Astrocyte of the hippocampus (primary cell): Measurements from ENCODE around the gene DLGAP4.
"Not testable (repeated sequence)": the region's sequence is repeated elsewhere in the genome, so short reads cannot be mapped to it uniquely, and the experiment has no call there.

Experiments used
- DNase-seq: peaks from one replicate; pipeline ENCODE4 v3.0.0; 2011; ENCODE audit warnings: low read depth, low spot score

DLGAP4 gene

DNA sequence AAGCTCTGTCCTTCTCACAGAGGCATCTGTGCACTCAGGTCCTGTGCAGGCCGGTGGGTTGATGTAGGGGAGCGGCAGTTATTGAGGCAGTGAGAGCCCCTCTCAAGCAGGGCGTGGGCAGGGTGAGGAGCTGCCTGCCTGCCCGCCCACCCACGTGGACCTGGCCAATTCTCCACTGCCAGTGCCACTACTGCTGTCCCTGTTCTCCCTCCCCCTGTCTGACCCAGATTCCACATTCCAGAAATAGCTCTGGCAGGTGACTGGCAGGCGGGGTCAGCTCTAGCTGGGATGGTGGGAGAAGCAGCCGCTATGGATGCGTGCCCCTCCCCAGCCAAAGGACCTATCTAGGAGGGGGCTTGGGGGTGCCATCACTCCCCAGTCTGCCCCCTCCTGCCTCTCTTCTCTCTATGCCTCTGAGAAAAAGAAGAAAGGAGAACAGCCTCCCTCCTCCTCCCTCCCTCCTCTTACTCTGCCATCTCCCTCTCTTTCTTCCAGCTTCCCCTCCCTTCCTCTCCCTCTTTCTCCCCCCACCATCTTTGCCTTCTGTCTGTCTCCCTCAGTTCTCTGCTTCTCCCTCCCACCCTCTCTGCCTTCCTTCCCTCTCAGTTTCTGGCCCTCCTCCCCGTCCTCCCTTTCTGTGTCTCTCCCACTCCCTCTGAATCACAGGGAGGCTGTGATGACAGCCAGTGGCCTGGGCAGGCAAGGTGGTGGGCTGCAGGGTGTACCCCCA, 148.7 kb downstream of the DLGAP4 start:
- peak; percentile 73 for DNase-seq

DNA sequence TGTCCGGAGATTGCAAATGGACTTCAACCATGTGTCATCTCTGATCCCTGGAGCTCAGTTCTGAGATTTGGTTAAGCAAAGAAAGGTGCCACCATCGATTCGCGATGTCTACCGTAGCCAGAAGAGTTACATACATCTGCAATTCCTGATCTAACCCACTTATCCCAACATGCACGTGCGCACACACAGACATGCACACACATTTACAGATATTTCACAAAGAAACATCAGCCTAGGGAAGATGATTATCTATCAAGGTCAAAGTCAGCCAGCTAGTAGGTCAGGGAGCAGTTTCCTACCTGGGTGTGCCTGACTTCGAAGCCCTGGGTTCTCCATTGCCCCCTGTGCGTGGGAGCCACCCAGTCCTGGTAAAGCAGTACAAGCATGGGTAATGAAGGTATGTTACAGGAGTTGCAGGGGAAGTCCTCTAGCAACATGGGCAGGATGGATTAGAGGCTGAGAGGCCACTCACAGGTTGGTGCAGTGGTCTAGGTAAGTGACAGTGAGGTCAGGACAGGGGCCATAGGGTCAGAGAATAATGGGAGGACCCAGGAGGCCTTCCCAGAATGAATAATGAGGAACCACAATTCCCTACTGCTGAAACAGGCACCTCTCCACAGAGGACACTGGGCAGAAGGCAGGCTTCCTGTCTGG, 150.0 kb downstream of the DLGAP4 start:
- DNase-seq: no peak

DNA sequence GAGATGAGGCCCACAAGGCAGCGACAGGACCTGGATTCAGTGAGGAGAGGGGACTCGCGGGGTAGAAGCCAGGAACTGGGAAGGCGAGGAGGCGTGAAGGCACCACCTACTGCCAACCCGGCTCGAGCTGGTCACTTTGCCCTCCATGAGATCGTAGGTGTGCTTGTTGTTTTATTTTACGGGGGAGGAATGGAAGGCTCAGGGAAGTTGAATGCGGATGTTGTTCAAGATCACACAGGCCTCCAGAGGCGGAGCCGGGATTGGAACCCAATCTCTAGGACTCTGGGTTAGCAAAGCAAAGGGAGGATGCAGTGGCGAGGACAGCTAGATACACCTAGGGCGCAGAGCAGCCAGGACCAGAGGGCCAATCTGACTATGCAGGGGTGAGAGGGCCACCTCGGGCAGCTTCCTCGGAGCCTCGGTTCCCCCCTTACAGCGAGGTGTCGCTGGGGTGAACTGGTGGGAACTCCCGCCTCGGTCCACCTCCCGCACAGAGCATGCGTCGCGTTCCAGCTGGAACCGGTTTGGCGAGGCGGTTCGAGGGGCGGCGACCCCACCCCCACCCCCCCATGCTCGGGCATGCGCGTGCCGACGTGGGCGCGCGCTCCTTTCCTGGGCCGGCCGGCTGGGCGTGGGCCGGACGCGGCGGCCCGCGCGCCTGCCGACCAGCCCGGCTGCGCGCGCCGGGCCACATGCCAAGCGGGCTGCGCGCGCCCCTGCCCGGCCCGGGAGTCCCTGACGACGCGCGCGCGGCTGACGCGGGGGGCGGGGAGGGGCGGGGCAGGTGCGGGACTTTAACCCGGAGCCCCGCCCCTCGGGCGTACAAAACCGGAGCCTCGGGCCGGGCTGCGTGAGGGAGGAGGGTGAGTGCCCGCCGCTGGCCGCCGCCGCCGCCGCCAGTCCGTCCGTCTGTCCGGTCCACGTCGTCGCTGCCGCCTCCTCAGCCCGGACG, 154.8 kb downstream of the DLGAP4 start:
- DNase-seq: peak; percentile 99

DNA sequence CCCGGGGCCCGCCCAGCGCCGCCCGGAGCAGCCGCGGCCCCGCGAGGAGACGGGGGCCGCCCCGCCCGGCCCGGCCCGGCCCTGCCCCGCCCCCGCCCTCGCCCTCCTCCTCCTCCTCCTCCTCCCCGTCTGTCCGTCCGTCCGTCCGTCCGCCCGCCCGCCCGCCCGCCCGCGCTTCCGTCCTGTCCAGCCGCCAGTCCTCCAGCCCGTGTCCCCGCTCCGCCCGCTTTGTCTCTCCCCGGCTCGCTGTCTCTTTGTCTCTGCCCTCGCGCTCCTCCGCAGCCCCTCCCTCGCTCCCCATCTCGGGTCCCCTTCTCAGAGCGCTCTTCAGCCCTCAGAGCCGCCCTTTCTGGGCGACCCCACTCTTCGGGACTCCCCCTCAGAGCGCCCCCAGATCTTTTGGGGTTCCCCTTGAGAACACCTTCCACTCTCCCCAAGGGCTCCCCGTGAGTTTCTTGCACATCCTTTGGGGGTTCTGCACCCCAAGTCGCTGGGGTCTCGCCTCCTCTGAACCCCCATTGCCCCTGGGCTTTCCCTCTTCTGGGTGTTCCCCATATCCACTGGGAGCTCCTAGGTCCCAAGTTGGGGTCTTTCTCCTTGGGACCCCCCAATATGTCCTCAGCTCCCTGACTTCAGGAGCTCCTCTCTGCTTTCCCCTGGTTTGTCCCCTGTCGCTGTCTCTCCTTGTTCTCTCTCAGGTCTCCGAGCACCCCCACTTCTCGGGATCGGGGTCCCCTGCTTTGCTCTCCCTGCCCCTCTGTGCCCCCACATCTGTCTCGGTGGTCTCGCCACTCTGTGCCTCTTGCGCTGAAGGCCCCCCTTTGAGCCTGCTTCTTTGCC, 155.7 kb downstream of the DLGAP4 start:
- peak; percentile 72 for DNase-seq

DNA sequence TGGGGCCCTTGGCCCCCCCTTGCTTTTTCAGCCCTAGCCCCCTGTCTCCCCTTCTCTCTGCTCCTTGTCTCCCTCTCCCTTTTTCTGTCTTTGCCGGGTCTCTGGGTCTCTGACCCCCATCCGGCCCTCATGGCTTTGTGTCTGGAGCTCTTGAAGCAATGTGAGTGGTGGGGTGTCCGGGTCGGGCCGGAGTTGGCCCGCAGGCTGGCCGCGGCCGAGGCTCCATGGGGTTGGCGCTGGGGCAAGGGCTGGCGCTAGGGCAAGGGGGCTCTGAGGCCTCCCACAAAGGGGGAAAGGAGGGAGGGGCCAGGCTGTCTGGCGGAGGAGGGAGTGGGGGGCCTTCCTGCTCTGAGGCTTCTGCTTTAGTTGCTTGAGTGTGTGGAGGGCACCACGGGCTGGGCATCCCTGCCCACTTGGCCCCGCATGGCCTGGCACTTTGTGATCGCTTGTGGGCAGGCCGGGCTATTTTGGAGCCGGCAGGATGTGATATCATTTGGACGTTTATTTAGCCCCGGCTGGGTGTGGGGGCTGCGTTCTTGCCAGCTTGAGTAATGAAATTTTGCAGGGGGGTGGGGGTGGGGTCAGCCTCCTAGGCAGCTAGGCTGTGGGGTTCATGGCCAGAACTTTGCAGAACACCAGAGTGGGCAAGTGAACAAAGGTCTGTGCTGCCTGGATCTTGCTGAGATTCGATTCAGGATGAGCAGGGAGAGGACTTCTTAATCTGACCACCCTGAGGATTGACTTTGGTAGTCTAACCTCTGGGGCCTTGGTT, 156.5 kb downstream of the DLGAP4 start:
- peak; percentile 69 for DNase-seq

DNA sequence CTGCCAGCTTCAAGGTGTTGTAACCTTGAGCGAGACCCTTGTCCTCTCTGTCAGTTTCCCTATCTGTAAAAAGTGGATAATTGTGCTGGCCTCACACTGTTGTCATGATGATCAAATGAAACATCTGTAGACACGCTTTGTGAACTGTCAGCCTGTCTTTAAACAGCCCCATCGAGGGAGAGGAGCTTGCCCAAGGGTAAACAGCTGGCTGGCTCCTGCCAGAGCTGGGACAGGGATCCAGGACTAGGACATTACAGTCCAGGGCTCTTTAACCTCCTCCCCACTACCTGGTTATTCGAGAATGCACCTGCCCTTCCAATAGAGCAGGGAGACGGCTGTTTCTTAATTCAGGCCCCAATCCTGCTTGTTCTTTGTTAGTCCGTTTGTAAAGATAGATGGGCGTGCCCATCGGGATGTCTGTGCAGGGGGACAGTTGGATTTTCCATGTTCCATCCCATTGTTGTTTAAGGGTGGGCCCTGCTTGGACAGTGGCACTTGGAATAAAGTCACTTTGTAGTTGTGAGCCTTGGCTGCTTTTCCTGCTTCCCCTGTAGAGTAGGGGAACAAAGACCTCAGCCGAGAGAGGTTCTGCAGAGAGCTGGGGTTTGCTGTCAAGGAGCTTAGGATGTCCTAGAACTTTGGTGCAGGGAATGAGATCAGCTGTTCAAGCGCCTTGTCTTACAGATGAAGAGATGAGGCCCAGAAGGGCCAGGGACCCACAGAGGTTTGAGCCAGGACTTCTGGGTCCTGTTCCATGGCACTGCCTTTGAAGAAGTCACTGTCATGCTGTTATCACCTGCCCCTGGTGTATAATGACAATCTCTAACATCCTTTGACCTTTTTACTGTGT, 157.3 kb downstream of the DLGAP4 start:
- DNase-seq: no peak

DNA sequence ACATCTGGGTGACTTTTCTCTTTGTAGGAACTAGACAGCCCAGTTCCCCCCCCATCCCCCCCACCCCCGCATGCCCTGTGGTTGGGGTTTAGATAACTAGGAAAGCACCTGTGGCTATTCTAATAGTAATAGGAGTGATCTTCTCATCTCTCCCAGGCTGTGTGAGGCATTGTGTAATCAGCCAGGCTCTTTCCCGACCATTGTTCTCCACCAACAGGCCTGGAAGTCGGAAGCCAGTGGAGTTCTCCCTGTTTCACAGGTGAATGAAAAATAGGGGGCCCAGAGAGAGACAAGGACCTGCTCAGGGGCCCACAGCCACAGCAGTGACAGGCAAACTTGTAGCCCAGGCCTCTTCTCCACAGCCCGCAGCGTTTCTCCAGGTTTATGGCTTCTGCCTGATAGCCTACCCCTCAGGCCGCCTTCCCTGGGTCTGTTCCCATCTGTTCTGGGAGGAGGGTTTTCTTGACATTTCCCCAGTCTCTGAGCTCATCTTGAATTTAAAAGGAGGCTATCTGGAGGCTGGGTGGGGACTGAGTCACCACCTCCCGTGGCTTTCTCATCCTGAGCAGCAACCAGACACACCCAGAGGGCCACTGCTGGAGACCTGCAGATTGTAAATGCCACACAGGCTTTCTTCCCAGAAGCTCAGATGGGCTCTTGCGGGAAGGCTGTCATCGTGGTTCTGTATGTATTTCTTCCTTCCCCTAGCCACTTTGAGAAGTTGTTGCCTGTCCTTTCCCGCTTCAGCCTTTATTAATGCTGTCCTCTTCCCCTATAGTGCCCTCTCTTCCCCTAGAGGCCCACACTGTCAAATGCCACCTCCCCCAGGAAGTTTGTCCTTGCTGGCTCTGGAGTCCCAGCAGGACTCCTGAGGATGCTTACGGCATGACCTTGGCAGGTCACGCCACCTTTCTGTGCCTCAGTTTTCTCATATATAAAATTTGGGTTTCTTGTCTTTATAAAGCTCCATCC, 159.3 kb downstream of the DLGAP4 start:
- DNase-seq: peak; percentile 76

DNA sequence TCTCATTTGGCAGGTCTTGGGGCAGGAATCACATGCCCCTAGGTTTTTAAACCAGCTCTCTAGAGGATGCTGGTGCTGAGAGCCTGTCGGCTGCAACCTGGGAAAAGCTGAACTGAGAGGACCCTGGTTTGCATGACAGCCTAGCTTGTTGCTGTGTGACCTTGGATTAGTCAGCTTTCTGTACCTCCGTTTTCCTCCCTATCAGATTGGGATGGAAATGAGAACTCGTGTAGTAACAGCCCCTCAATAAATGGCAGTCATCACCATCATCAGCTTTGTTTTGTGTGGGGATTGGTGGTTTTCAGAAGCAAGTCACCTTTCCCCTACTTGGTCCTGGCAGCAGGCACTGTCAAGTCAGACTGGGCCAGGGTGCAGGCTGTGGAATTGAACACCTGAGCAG, 159.9 kb downstream of the DLGAP4 start:
- no peak for DNase-seq

DNA sequence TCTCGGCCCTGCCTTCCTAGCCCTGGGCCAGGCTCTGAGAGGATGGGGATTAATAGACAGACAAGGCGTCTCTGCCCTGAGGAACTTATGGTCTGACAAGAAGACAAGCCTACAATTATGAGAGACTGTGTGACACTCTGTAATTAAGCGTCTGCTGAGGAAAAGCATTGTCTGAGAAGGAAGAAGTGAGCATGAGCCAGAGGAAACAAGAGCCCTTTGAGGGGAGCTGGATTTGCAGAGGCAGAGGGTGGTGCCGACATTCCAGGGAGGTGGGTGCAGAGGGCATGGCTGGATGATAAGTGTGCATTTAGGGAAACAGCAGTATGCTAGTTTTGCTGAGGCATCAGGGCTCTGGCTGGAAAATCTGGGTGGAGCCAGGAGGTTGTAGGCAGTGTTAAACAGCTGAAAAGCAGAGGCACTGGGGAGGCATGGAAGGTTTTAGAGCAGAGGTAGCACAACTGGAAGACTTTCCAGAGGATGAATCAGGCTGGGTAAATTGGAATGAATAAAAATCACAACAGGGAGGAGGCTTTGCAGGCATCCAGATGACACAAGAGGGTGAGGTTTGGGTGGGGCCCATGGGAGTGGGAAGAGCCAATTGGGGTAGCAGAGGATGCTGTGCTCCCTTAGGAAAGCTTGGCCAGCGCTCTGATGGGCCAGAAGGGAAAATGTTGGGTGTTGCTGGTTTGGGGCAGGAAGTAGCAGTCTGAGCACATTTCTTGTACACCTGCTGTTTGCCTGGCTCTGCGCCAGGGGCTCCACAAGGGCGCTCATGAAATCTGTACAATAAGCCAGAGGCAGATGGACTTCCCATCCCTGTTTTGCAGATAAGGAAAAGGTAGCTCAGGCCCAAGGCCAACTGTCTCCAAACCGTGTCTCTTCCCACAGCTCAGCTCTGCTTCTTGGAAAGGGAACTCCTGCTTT, 161.2 kb downstream of the DLGAP4 start:
- DNase-seq: peak; percentile 23

DNA sequence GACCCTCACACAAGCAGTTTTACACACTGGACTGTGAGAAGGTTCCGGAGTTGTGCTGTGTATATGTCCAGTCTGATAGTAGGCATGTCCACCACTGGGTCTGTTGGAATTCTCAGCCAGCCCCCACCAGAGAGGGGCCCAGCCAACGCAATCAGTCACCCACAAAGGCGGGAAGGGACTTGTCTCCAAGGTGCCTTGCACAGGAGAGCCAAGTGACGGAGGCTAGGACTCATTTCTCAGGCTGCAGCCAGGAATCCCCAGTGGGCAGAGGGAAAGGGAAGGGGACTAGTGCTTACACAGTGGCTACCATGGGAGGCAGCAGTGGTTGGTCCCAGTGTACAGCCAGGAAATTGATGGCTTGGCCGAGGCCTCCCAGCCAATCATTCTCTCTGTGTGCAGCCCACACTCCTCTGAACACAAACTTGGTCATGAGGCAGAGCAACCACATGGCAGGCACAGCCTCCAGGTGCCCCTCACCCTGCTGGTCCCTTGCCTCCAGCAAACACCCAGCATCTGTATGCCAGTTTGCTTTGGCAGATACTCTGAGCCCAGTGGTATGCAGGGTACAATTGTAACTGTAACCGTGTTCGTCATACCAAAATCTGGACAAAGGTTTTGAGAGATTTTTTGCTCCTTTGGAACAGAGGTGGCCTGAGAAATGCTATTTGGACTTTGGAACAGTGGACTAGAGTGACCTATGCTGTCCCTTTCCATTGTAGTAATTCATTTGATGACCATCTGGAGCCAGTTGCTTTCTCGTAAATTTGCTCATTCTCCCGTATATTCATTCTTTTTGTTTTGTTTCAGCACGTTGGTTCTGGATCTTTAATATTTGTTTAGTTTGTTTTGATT, 162.2 kb downstream of the DLGAP4 start:
- peak; percentile 71 for DNase-seq

DNA sequence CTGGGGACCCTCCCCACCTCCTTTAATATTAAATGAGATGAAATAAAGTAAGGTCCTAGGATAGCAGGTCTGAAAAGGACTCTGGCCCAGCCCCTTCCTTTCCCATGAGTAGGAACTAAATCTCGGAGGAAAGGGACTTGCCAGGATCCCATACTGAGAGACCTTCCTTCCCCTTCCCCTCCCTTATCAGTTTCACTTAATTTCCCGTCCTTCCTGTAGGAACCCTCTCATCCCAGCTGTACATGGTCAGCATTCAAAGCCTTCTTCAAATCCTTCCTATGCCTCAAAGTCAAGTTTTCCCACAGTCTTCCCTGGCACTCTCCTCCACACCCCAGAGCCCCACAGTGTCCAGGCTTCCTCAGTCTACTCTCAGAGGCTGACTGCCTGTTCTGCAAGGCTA, 163.8 kb downstream of the DLGAP4 start:
- DNase-seq: no peak

DNA sequence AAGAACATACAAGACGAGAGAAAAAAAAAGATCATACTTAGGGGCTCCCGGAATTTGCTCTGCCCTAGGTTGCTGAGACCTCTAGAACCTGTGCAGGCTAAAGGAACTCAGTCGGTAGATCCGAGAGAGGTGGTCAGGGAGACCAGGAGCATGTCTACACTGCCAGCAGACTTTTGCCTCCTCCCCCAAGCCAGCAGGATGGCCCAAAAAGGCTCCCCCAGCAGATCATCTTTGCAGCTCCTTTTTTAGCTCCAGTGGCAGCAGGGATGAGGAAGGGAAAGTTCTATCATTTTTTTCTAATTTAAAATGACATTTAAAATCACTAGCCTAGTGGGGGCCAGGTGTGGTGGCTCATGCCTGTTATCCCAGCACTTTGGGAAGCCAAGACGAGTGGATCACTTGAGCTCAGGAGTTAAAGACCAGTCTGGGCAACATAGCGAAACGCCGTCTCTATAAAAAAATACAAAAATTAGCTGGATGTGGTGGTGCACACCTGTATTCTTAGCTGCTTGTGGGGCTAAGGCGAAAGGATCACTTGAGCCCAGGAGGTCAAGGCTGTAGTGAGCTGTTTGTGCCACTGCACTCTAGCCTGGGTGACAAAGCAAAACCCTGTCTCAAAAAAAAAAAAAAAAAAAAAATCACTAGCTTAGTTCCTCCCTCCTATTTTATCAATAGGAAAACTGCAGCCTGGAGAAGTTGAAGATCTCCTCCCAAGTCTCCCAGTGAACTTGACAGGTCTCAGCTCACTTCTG, 165.9 kb downstream of the DLGAP4 start:
- no peak for DNase-seq

DNA sequence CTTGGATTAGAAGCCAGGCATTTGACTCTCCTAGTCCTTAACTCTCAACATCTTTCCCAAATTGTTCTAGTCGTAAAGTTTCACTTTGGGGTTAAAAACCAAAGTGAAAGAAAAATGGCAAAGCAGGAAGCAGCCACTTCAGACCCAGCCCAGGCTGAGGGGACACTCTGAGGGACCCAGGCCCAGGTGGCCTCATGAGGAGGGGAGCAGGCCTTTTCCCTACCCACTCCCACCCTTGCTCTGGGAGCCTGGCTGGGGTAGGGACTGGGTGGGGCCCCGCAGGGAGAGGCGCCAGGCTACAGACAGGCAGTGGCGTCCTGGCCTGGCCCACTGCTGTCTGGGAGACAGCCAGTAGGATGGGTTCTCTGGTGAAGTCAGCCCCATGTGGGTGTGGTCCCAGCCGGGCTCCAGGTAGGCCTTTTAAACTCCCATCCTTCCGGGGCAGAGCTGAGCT, 166.5 kb downstream of the DLGAP4 start:
- DNase-seq: no peak

DNA sequence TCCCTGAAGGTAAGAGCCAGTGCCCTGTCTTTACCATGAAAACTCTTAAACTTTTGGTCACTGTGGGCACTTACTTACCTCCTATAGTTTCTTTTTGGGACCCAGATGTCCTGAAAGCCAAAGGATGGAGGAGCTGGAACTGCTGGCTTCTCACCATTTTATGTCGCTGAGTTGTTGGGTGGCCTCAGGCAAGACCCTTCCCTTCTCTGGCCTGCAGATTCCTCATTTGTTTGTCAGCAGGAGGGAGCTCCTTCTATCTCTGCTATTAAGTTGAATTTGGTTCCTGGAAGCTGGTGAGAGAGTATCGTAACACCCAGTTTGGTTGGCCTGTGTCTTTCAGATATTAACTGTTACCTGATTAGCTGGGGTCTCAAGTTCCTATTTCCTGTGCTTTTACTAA, 167.0 kb downstream of the DLGAP4 start:
- no peak for DNase-seq

DNA sequence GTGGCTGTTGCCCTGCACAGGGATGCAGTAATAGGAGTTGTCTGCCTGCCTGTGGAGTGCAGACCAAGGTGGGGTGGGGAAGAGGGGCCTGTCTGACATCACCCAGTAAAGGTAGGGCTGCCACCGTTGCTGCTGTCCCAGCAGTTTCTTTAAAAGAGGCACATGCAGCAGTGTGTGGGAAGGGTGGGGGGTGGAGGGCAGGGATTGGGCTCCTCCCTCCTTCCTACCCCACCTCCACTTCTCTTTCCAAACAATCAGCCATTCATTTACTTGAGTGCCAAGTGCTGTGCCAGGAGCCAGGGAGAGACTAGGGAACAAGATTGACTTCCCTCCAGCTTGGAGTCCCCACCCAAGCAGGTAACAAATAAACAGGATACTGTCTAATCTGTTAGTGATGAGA, 168.4 kb downstream of the DLGAP4 start:
- DNase-seq: no peak

DNA sequence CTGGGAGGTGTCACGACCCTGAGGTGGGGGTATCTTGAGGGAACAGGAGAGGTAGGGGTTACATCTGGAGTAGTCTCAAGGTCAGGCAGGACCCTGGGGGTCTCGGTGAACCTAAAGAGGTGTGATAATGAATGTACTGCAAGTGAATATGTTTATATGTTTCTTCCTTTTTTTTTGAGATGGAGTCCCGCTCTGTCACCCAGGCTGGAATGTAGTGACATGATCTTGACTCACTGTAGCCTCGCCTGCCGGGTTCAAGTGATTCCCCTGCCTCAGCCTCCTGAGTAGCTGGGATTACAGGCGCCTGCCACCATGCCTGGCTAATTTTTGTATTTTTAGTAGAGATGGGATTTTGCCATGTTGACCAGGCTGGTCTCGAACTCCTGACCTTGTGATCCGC, 168.9 kb downstream of the DLGAP4 start:
- DNase-seq: not testable (repeated sequence)
